Aorta (tissue), 5 donors: Measurements from ENCODE around the gene CDKN1A. TPM values are rescaled to one million over a fixed set of nuclear protein-coding genes. Genes with fewer than 3 reads are reported as not detected.
"Not testable (repeated sequence)": the region's sequence is repeated elsewhere in the genome, so short reads cannot be mapped to it uniquely, and the experiment has no call there.

Experiments
- ATAC-seq: fragments of 200-7000 bp; cut with Tn5 transposase; one replicate; pipeline ENCODE4 v1.9.1; 2022; ENCODE audit warnings: moderate library complexity; ENCODE audit not compliant: low FRiP score
- DNase-seq, 2 donors: peaks; one replicate each; pipeline ENCODE4 v3.0.0-alpha.2; 2020
- H3K27ac ChIP-seq, 2 donors: one replicate each; pipeline ENCODE4 v1.5.1; 2013; ENCODE audit warnings: low read length in 2 of 2, mild to moderate bottlenecking in 2 of 2, moderate library complexity in 2 of 2, control low read depth in 1 of 2, inconsistent platforms in 1 of 2, low read depth in 1 of 2
- H3K27me3 ChIP-seq, 2 donors: one replicate each; pipeline ENCODE4 v1.6.1; 2013; ENCODE audit warnings: control low read depth in 1 of 2, low read length in 1 of 2, mild to moderate bottlenecking in 1 of 2, moderate library complexity in 1 of 2; ENCODE audit not compliant: insufficient read depth in 2 of 2, control insufficient read depth in 1 of 2
- H3K36me3 ChIP-seq, 2 donors: one replicate each; pipeline ENCODE4 v1.6.1; 2013; ENCODE audit warnings: control low read depth in 1 of 2, low read length in 1 of 2, mild to moderate bottlenecking in 1 of 2; ENCODE audit not compliant: insufficient read depth in 2 of 2, control insufficient read depth in 1 of 2
- H3K4me1 ChIP-seq, 2 donors: one replicate each; pipeline ENCODE4 v1.6.1; 2013; ENCODE audit warnings: low read length in 2 of 2, control low read depth in 1 of 2, mild to moderate bottlenecking in 1 of 2, moderate library complexity in 1 of 2; ENCODE audit not compliant: insufficient read depth in 2 of 2, control insufficient read depth in 1 of 2
- H3K4me3 ChIP-seq, 2 donors: one replicate each; pipeline ENCODE4 v1.5.1; 2013; ENCODE audit warnings: low read length in 2 of 2, control low read depth in 1 of 2, mild to moderate bottlenecking in 1 of 2
- H3K9me3 ChIP-seq: one replicate; pipeline ENCODE4 v1.6.1; 2013; ENCODE audit warnings: mild to moderate bottlenecking, low read length; ENCODE audit not compliant: control insufficient read depth
- WGBS, 2 donors: extraction: QIAGEN DNeasy Blood & Tissue Kit; methylation state at CpG; one replicate each; pipeline ENCODE4 v1.1.7; 2013; 5-methylcytosine and 5-hydroxymethylcytosine counted together
- intact Hi-C, 2 donors: fragments of 100-400 bp; cut with DNase I; formaldehyde crosslinking; loops; one replicate each; pipeline versions ENCODE4 v1.14.2 to v1.15.0; 2022
- polyA plus RNA-seq, 2 donors: library from polyadenylated mRNA; stranded (reverse); fragments of 200-250 nt; gene quantifications; one replicate each; pipeline ENCODE4 v1.2.3, GENCODE V29; 2013
- total RNA-seq, 2 donors: library from RNA; stranded (reverse); fragmentation: NEBNext Ultra II Directional; extraction: Animal tissue kit (Norgen Biotek cat#: 25700); gene quantifications; one replicate each; pipeline ENCODE4 v1.2.1, GENCODE V29; 2021
- donor health status: healthy with polysubstance abuse.
- donor health status: Bipolar disorder and iron deficiency.
- donor health status: DM: no; HTN: no; CAD: no.
- donor health status: DM: no; HTN: no; CAD: no.
- donor health status: DM: yes; HTN: yes; CAD: no.

Gene CDKN1A
- total and polyA plus RNA-seq, 4 donors: 132 to 296 (median 141) TPM

- H3K9me3 ChIP-seq, ATAC-seq, H3K36me3 ChIP-seq, H3K27ac ChIP-seq, H3K4me1 ChIP-seq, DNase-seq, H3K4me3 ChIP-seq, H3K27me3 ChIP-seq: not testable (repeated sequence)
- intact Hi-C loops: loop anchor here in 1 of 2 donors (2.0 kb wide), 1 partner anchor 33 kb away; no protein-coding TSS in a partner anchor
- 94 to 95% methylated on average over 4 of the region's 4 CpGs for WGBS, 2 donors
Measured at GRCh38 chr6:36723992-36724391, 45.5 kb downstream of the CDKN1A start.

GRCh38 chr6:36724514-36725390 lies 46.2 kb downstream of the CDKN1A start:
- 58 to 63% methylated on average over 13 of the region's 13 CpGs for WGBS, 2 donors
- no peaks in the 10 kb centered on the region for H3K4me1 ChIP-seq

GRCh38 chr6:36725581-36725980 lies 47.1 kb downstream of the CDKN1A start:
- WGBS, 2 donors: 91 to 92% methylated on average over 7 of the region's 7 CpGs
- no peak overlapping the region for H3K4me3 ChIP-seq
- DNase-seq (peak in 1 of 2 donors; percentile 57), ATAC-seq (no peak)
- H3K27me3 ChIP-seq: no peaks in the 10 kb centered on the region
- intact Hi-C loops: loop anchor here in 1 of 2 donors (2.0 kb wide), 1 partner anchor 31 kb away; no protein-coding TSS in a partner anchor
- no peak overlapping the region for H3K27ac ChIP-seq
- no peaks in the 10 kb centered on the region for H3K4me1 ChIP-seq
- H3K36me3 ChIP-seq: no peaks in the 10 kb centered on the region
- H3K9me3 ChIP-seq: no peaks in the 10 kb centered on the region

More at GRCh38 chr6:36724514-36725390, 46.2 kb downstream of the CDKN1A start:
- intact Hi-C loops: loop anchor here in 1 of 2 donors (2.0 kb wide), 1 partner anchor 32 kb away; no protein-coding TSS in a partner anchor
- no peaks in the 10 kb centered on the region for H3K9me3 ChIP-seq
- DNase-seq: peak; percentile 79 to 89
- no peaks in the 10 kb centered on the region for H3K27me3 ChIP-seq
- H3K36me3 ChIP-seq: no peaks in the 10 kb centered on the region
- ATAC-seq: no peak
- no peak overlapping the region for H3K27ac ChIP-seq
- no peak overlapping the region for H3K4me3 ChIP-seq

- Histone ChIP-seq H3K9me3 (no peaks in the 10 kb centered on the region), H3K4me3 (no peak overlapping the region), H3K27ac (no peak overlapping the region), H3K27me3 (no peaks in the 10 kb centered on the region), H3K36me3 (no peaks in the 10 kb centered on the region), H3K4me1 (no peaks in the 10 kb centered on the region)
- ATAC-seq (no peak), DNase-seq (peak in 1 of 2 donors; percentile 67)
- WGBS, 2 donors: 95% methylated on average over 7 of the region's 7 CpGs
- intact Hi-C loops: no loop called here
Measured at GRCh38 chr6:36727505-36728021, 49.0 kb downstream of the CDKN1A start.

GRCh38 chr6:36728289-36729160 lies 50.0 kb downstream of the CDKN1A start:
- DNase-seq: peak in 1 of 2 donors; percentile 74
- 90 to 92% methylated on average over 11 of the region's 11 CpGs for WGBS, 2 donors
- ATAC-seq: no peak

GRCh38 chr6:36729161-36729524 lies 50.6 kb downstream of the CDKN1A start:
- Histone ChIP-seq H3K9me3 (no peaks in the 10 kb centered on the region), H3K36me3 (no peaks in the 10 kb centered on the region), H3K27ac (no peak overlapping the region), H3K27me3 (no peaks in the 10 kb centered on the region), H3K4me1 (no peaks in the 10 kb centered on the region), H3K4me3 (no peak overlapping the region)
- ATAC-seq: no peak
- intact Hi-C loops: no loop called here
- WGBS, 2 donors: 40 to 43% methylated on average over 3 of the region's 3 CpGs
- DNase-seq: no peak

More at GRCh38 chr6:36728289-36729160, 50.0 kb downstream of the CDKN1A start:
- intact Hi-C loops: no loop called here
- H3K27me3 ChIP-seq: no peaks in the 10 kb centered on the region
- H3K9me3 ChIP-seq: no peaks in the 10 kb centered on the region
- no peaks in the 10 kb centered on the region for H3K4me1 ChIP-seq
- H3K36me3 ChIP-seq: no peaks in the 10 kb centered on the region
- no peak overlapping the region for H3K27ac ChIP-seq
- no peak overlapping the region for H3K4me3 ChIP-seq

- DNase-seq: peak in 1 of 2 donors; percentile 23
- intact Hi-C loops: loop anchor here in 1 of 2 donors (5.0 kb wide), 2 partner anchors 48 to 113 kb away; no protein-coding TSS in a partner anchor
- Histone ChIP-seq H3K27me3 (no peaks in the 10 kb centered on the region), H3K36me3 (no peaks in the 10 kb centered on the region), H3K9me3 (no peaks in the 10 kb centered on the region), H3K27ac (no peak overlapping the region), H3K4me3 (no peak overlapping the region), H3K4me1 (no peaks in the 10 kb centered on the region)
- ATAC-seq: no peak
- 92 to 93% methylated on average over 11 to 15 of the region's 15 CpGs for WGBS, 2 donors
Measured at GRCh38 chr6:36730424-36731380, 52.2 kb downstream of the CDKN1A start.
